IMR-90 (cell line): ENCODE measurements around the gene ASMTL. TPM values are rescaled to one million over a fixed set of nuclear protein-coding genes. Genes with fewer than 3 reads are reported as not detected.

Experiments used
- ATAC-seq: fragments of 200-7000 bp; cut with Tn5 transposase; 2 replicates; pipeline ENCODE4 v1.9.1; 2020; ENCODE audit warnings: low read depth, mild to moderate bottlenecking, moderate library complexity
- BruUV-seq: library from RNA; stranded (reverse); fragments of 400-500 nt; replicated peaks from 2 replicates; lab custom pipeline; 2021; lab: Mats Ljungman, UMichigan
- CTCF ChIA-PET: fragments of 300-600 bp; formaldehyde crosslinking; extraction: SDS; loops from one replicate; lab custom pipeline; 2021; ENCODE audit warnings: antibody characterized with exemption; lab: Yijun Ruan, JAX
- POLR2A ChIA-PET: fragments of 300-600 bp; sonication (Branson Sonifier 250); formaldehyde crosslinking; loops from one replicate; lab custom pipeline; 2022; ENCODE audit warnings: antibody characterized with exemption; ENCODE audit not compliant: unreplicated experiment; lab: Charles Lee
- DNase-seq: peaks from one replicate; pipeline ENCODE4 v3.0.0; 2013
- H2AFZ ChIP-seq: replicated peaks from 2 replicates; pipeline ENCODE3; 2013; ENCODE audit warnings: low read length, mild to moderate bottlenecking; ENCODE audit not compliant: poor library complexity
- H2AK5ac ChIP-seq: 2 replicates; pipeline ENCODE4 v1.6.1; 2013; ENCODE audit warnings: low read depth, low read length, inconsistent platforms
- H2AK9ac ChIP-seq: replicated peaks from 2 replicates; pipeline ENCODE3; 2013; ENCODE audit warnings: mild to moderate bottlenecking, low read depth, low read length, moderate library complexity; ENCODE audit not compliant: poor library complexity
- H2BK120ac ChIP-seq: 2 replicates; pipeline ENCODE4 v1.6.1; 2013; ENCODE audit warnings: low read depth, low read length, inconsistent platforms
- H2BK15ac ChIP-seq: 3 replicates; pipeline ENCODE4 v1.6.1; 2013; ENCODE audit warnings: low read depth, low read length, inconsistent platforms
- H2BK20ac ChIP-seq: 2 replicates; pipeline ENCODE4 v1.6.1; 2013; ENCODE audit warnings: low read depth, mild to moderate bottlenecking, inconsistent platforms, low read length, moderate library complexity
- H2BK5ac ChIP-seq: 2 replicates; pipeline ENCODE4 v1.6.1; 2013; ENCODE audit warnings: mild to moderate bottlenecking, low read depth, low read length, inconsistent platforms; ENCODE audit not compliant: poor library complexity, severe bottlenecking
- H3K14ac ChIP-seq: replicated peaks from 2 replicates; pipeline ENCODE4 v1.6.1; 2013; ENCODE audit warnings: low read depth, low read length, inconsistent platforms
- H3K18ac ChIP-seq: 2 replicates; pipeline ENCODE4 v1.6.1; 2013; ENCODE audit warnings: low read depth, low read length, control low read depth
- H3K23ac ChIP-seq: 2 replicates; pipeline ENCODE4 v1.6.1; 2013; ENCODE audit warnings: low read depth, low read length, inconsistent platforms
- H3K27ac ChIP-seq: 2 replicates; pipeline ENCODE4 v1.5.1; 2013; ENCODE audit warnings: mild to moderate bottlenecking, control low read depth, low read length; ENCODE audit not compliant: insufficient read depth
- H3K27me3 ChIP-seq: 2 replicates; pipeline ENCODE4 v1.6.1; 2013; ENCODE audit warnings: low read length; ENCODE audit not compliant: control insufficient read depth, insufficient read depth
- H3K36me3 ChIP-seq: 2 replicates; pipeline ENCODE4 v1.6.1; 2013; ENCODE audit warnings: low read length, mixed read lengths; ENCODE audit not compliant: control insufficient read depth, insufficient read depth
- H3K4ac ChIP-seq: 2 replicates; pipeline ENCODE4 v1.6.1; 2013; ENCODE audit warnings: low read depth, low read length, inconsistent platforms
- H3K4me1 ChIP-seq: 2 replicates; pipeline ENCODE4 v1.6.1; 2013; ENCODE audit warnings: low read length, mixed read lengths; ENCODE audit not compliant: control insufficient read depth, insufficient read depth
- H3K4me2 ChIP-seq: 2 replicates; pipeline ENCODE4 v1.6.1; 2013; ENCODE audit warnings: low read depth, mild to moderate bottlenecking, control low read depth, low read length, moderate library complexity
- H3K4me3 ChIP-seq: 2 replicates; pipeline ENCODE4 v1.5.1; 2013; ENCODE audit warnings: low read depth, mild to moderate bottlenecking, control low read depth, low read length, moderate library complexity; ENCODE audit not compliant: insufficient read depth
- H3K56ac ChIP-seq: 2 replicates; pipeline ENCODE4 v1.6.1; 2013; ENCODE audit warnings: low read length, inconsistent platforms; ENCODE audit not compliant: insufficient read depth; ENCODE audit errors: extremely low read depth
- H3K79me1 ChIP-seq, 2 experiments: 2 replicates each; pipeline ENCODE4 v1.6.1; 2013; ENCODE audit warnings: low read length in 2 of 2, inconsistent platforms in 1 of 2, low read depth in 1 of 2
- H3K9ac ChIP-seq: 2 replicates; pipeline ENCODE4 v1.6.1; 2013; ENCODE audit warnings: low read depth, low read length, control low read depth
- H3K9me1 ChIP-seq: 2 replicates; pipeline ENCODE4 v1.6.1; 2013; ENCODE audit warnings: low read length, inconsistent platforms; ENCODE audit not compliant: insufficient read depth
- H3K9me3 ChIP-seq: 2 replicates; pipeline ENCODE4 v1.6.1; 2013; ENCODE audit warnings: low read length; ENCODE audit not compliant: control insufficient read depth, insufficient read depth
- H4K20me1 ChIP-seq: 2 replicates; pipeline ENCODE4 v1.6.1; 2013; ENCODE audit warnings: low read length, inconsistent platforms; ENCODE audit not compliant: insufficient read depth
- H4K5ac ChIP-seq: 2 replicates; pipeline ENCODE4 v1.6.1; 2013; ENCODE audit warnings: mild to moderate bottlenecking, low read depth, low read length, control low read depth
- H4K8ac ChIP-seq, 2 experiments: 2 replicates each; pipeline ENCODE4 v1.6.1; 2013; ENCODE audit warnings: low read depth in 2 of 2, low read length in 2 of 2, control low read depth in 1 of 2, inconsistent platforms in 1 of 2
- H4K91ac ChIP-seq: 2 replicates; pipeline ENCODE4 v1.6.1; 2013; ENCODE audit warnings: low read depth, low read length, inconsistent platforms; ENCODE audit not compliant: insufficient read depth
- BHLHE40 ChIP-seq: fragments of 150-350 bp; IDR thresholded peaks from 2 replicates; pipeline ENCODE4 v1.6.1; 2016; ENCODE audit warnings: mild to moderate bottlenecking, low read depth, low read length
- CEBPB ChIP-seq: IDR thresholded peaks from 2 replicates; pipeline ENCODE4 v1.6.1; 2012; ENCODE audit warnings: low read depth, low read length, improper control_type of control experiment
- CHD1 ChIP-seq: IDR thresholded peaks from 2 replicates; pipeline ENCODE4 v1.6.1; 2012; ENCODE audit warnings: low read depth, low read length, improper control_type of control experiment
- FOS ChIP-seq: fragments of 150-350 bp; IDR thresholded peaks from 2 replicates; pipeline ENCODE4 v1.6.1; 2016; ENCODE audit warnings: low read depth, low read length
- MAFK ChIP-seq: IDR thresholded peaks from 2 replicates; pipeline ENCODE4 v1.6.1; 2012; ENCODE audit warnings: low read depth, low read length, improper control_type of control experiment
- MAZ ChIP-seq: IDR thresholded peaks from 2 replicates; pipeline ENCODE4 v1.6.1; 2012; ENCODE audit warnings: low read depth, mild to moderate bottlenecking, low read length, improper control_type of control experiment, moderate library complexity, borderline replicate concordance
- MXI1 ChIP-seq: IDR thresholded peaks from 2 replicates; pipeline ENCODE4 v1.6.1; 2012; ENCODE audit warnings: low read depth, mild to moderate bottlenecking, low read length, moderate library complexity, borderline replicate concordance
- NFE2L2 ChIP-seq: fragments of 150-350 bp; IDR thresholded peaks from 2 replicates; pipeline ENCODE4 v1.6.1; 2016; ENCODE audit warnings: low read depth, mild to moderate bottlenecking, low read length
- POLR2A ChIP-seq: IDR thresholded peaks from 2 replicates; pipeline ENCODE4 v1.6.1; 2012; ENCODE audit warnings: mild to moderate bottlenecking, low read depth, low read length
- RAD21 ChIP-seq: IDR thresholded peaks from 2 replicates; pipeline ENCODE4 v1.6.1; 2012; ENCODE audit warnings: low read length, improper control_type of control experiment
- RCOR1 ChIP-seq: IDR thresholded peaks from 2 replicates; pipeline ENCODE4 v1.6.1; 2012; ENCODE audit warnings: mild to moderate bottlenecking, low read length, improper control_type of control experiment; ENCODE audit not compliant: insufficient replicate concordance
- RFX5 ChIP-seq: IDR thresholded peaks from 2 replicates; pipeline ENCODE4 v1.8.0; 2012; ENCODE audit warnings: low read depth, mild to moderate bottlenecking, low read length, moderate library complexity
- SMC3 ChIP-seq: fragments of 150-350 bp; IDR thresholded peaks from 2 replicates; pipeline ENCODE4 v1.6.1; 2016; ENCODE audit warnings: low read depth, mild to moderate bottlenecking, antibody characterized with exemption, low read length, moderate library complexity
- WGBS, 2 experiments: methylation state at CpG; one replicate each; pipeline versions ENCODE4 v1.1.5 to v1.1.7; 2013; ENCODE audit warnings: missing lambda C conversion rate in 2 of 2; ENCODE audit not compliant: insufficient read length in 1 of 2; ENCODE audit errors: extremely low coverage in 2 of 2; 5-methylcytosine and 5-hydroxymethylcytosine counted together
- dilution Hi-C: fragments of 300-500 bp; cut with HindIII; formaldehyde crosslinking; loops from one replicate; pipeline ENCODE4 v1.14.3; 2018; ENCODE audit warnings: low sequenced_read_pairs; ENCODE audit not compliant: unreplicated experiment
- in situ Hi-C: fragments of 300-500 bp; cut with MboI; formaldehyde crosslinking; loops from 3 replicates; pipeline ENCODE4 v1.14.3; 2019; ENCODE audit warnings: low sequenced_read_pairs, inconsistent platforms, mixed read lengths
- intact Hi-C: fragments of 100-400 bp; cut with micrococcal nuclease; formaldehyde crosslinking; loops from 2 replicates; pipeline ENCODE4 v1.10.0; 2022
- polyA plus RNA-seq, 3 experiments: library from polyadenylated mRNA; depleted of rRNA; stranded (reverse); fragments of >200 nt; gene quantifications; 2 replicates each; pipeline ENCODE4 v1.2.3, GENCODE V29; 2012; ENCODE audit warnings: low replicate concordance in 1 of 3
- total RNA-seq: library from RNA; depleted of rRNA; stranded (reverse); fragments of >200 nt; gene quantifications from 2 replicates; pipeline ENCODE4 v1.2.3, GENCODE V29; 2012
- TF ChIP-seq, protein P1 (sequence below): conservative IDR thresholded peaks from 2 replicates; pipeline ENCODE4 v1.5.1; 2012; ENCODE audit warnings: mild to moderate bottlenecking, low read depth, low read length, improper control_type of control experiment
- TF ChIP-seq, protein P2 (sequence below): fragments of 150-350 bp; IDR thresholded peaks from 2 replicates; pipeline ENCODE4 v1.6.1; 2017; ENCODE audit warnings: mild to moderate bottlenecking, antibody characterized with exemption, low read length, low read depth
- TF ChIP-seq, protein P3 (sequence below): fragments of 150-350 bp; IDR thresholded peaks from 2 replicates; pipeline ENCODE4 v1.6.1; 2016; ENCODE audit warnings: low read depth, mild to moderate bottlenecking, low read length, moderate library complexity, borderline replicate concordance

ASMTL gene
- total and polyA plus RNA-seq, 2 of the 4 experiments (the other 2 are of a cell fraction) = 13.4 to 33.4 TPM

DNA sequence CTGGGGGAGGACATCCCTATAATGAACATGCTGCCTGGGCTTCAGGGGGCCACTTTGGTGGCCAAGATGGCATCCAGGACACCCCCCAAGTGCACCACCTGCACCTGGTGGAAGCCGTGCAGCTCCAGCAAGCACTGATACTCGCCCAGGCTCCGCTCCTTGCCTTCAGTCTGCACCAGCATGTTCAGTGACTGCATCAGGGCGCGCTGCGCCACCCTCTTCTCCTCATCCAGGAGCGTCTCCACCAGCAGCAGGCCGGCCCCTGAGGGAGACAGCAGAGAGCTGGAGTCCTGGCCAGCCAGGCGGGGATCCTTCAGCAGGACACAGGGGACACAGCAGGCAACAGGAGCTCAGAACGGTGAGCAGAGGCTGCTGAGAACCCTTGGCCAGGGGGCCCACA lies 49.5 kb downstream of the ASMTL start:
- in situ Hi-C loops (no loop called here), intact Hi-C loops (no loop called here), dilution Hi-C loops (no loop called here)
- 100% methylated on average over 4 of the region's 10 CpGs; no CpG with 5 or more reads in 1 of the 2 experiments for WGBS, 2 experiments
- no peaks in the 10 kb centered on the region for H3K27me3 ChIP-seq
- no peak overlapping the region for H3K9ac ChIP-seq
- no peak overlapping the region for H3K4me2 ChIP-seq
- no peak overlapping the region for H4K8ac ChIP-seq
- BruUV-seq = no TSS peak
- H3K36me3 ChIP-seq = peaks cover 26% of the 10 kb centered on the region
- H3K14ac ChIP-seq = no peak overlapping the region
- H3K4me3 ChIP-seq = no peak overlapping the region
- ChIA-PET POLR2A (no interaction called here), CTCF (no interaction called here)
- H4K91ac ChIP-seq = no peak overlapping the region
- TF ChIP-seq MXI1 (no peak), BHLHE40 (no peak), CEBPB (no peak), NFE2L2 (no peak), CHD1 (no peak), RAD21 (no peak), MAFK (no peak), SMC3 (no peak), FOS (no peak), POLR2A (no peak), MAZ (no peak), RCOR1 (no peak), RFX5 (no peak)
- TF ChIP-seq, protein P1, sequence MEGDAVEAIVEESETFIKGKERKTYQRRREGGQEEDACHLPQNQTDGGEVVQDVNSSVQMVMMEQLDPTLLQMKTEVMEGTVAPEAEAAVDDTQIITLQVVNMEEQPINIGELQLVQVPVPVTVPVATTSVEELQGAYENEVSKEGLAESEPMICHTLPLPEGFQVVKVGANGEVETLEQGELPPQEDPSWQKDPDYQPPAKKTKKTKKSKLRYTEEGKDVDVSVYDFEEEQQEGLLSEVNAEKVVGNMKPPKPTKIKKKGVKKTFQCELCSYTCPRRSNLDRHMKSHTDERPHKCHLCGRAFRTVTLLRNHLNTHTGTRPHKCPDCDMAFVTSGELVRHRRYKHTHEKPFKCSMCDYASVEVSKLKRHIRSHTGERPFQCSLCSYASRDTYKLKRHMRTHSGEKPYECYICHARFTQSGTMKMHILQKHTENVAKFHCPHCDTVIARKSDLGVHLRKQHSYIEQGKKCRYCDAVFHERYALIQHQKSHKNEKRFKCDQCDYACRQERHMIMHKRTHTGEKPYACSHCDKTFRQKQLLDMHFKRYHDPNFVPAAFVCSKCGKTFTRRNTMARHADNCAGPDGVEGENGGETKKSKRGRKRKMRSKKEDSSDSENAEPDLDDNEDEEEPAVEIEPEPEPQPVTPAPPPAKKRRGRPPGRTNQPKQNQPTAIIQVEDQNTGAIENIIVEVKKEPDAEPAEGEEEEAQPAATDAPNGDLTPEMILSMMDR = no peak
- TF ChIP-seq, protein P2, sequence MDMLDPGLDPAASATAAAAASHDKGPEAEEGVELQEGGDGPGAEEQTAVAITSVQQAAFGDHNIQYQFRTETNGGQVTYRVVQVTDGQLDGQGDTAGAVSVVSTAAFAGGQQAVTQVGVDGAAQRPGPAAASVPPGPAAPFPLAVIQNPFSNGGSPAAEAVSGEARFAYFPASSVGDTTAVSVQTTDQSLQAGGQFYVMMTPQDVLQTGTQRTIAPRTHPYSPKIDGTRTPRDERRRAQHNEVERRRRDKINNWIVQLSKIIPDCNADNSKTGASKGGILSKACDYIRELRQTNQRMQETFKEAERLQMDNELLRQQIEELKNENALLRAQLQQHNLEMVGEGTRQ = no peak
- TF ChIP-seq, protein P3, sequence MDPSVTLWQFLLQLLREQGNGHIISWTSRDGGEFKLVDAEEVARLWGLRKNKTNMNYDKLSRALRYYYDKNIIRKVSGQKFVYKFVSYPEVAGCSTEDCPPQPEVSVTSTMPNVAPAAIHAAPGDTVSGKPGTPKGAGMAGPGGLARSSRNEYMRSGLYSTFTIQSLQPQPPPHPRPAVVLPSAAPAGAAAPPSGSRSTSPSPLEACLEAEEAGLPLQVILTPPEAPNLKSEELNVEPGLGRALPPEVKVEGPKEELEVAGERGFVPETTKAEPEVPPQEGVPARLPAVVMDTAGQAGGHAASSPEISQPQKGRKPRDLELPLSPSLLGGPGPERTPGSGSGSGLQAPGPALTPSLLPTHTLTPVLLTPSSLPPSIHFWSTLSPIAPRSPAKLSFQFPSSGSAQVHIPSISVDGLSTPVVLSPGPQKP = no peak
- no peak overlapping the region for H2BK20ac ChIP-seq
- H3K18ac ChIP-seq = no peak overlapping the region
- H2AK5ac ChIP-seq = no peak overlapping the region
- H4K20me1 ChIP-seq = no peaks in the 10 kb centered on the region
- DNase-seq (no peak), ATAC-seq (no peak)
- no peaks in the 10 kb centered on the region for H3K4me1 ChIP-seq
- H3K9me3 ChIP-seq = no peaks in the 10 kb centered on the region
- peaks cover 0 to 4% of the 10 kb centered on the region in 2 experiments; a peak in 2 of 4 replicates for H3K79me1 ChIP-seq
- no peak overlapping the region for H2BK15ac ChIP-seq
- no peak overlapping the region for H2BK120ac ChIP-seq
- no peaks in the 10 kb centered on the region for H3K9me1 ChIP-seq
- no peak overlapping the region for H4K5ac ChIP-seq
- H3K23ac ChIP-seq = no peak overlapping the region
- H3K56ac ChIP-seq = no peak overlapping the region
- H3K4ac ChIP-seq = no peak overlapping the region
- no peak overlapping the region for H2BK5ac ChIP-seq
- H3K27ac ChIP-seq = no peak overlapping the region
- H2AFZ ChIP-seq = no peak overlapping the region
- H2AK9ac ChIP-seq = no peak overlapping the region
